HepG2 (cell line): ENCODE measurements around the gene NR1I2. TPM values are rescaled to one million over a fixed set of nuclear protein-coding genes. Genes with fewer than 3 reads are reported as not detected.

Experiments
- ATAC-seq: fragments of 200-7000 bp; cut with Tn5 transposase; 3 replicates; pipeline ENCODE4 v1.9.1; 2020; ENCODE audit warnings: mild to moderate bottlenecking, moderate library complexity
- BruUV-seq: library from RNA; stranded (reverse); fragments of 400-500 nt; replicated peaks from 2 replicates; lab custom pipeline; 2021; lab: Mats Ljungman, UMichigan
- CTCF ChIA-PET: fragments of 300-600 bp; formaldehyde crosslinking; extraction: SDS; loops from one replicate; lab custom pipeline; 2021; ENCODE audit warnings: low total read pairs, inconsistent platforms, low intra/inter-chr PET ratio; lab: Yijun Ruan, JAX
- POLR2A ChIA-PET: fragments of 350-600 bp; sonication (Branson Sonifier 250); formaldehyde crosslinking; loops from one replicate; lab custom pipeline; 2020; ENCODE audit warnings: antibody characterized with exemption, inconsistent platforms; lab: Yijun Ruan, JAX
- DNase-seq: peaks from one replicate; pipeline ENCODE4 v3.0.0-alpha.2; 2015; ENCODE audit warnings: low spot score
- FAIRE-seq: peaks from 3 replicates; lab custom pipeline; 2011; peaks lifted over from hg19 to GRCh38; lab: Jason Lieb, UNC
- H2AFZ ChIP-seq: one replicate; pipeline ENCODE4 v1.6.1; 2011; ENCODE audit warnings: low read length, inconsistent platforms
- H3K27ac ChIP-seq: fragments of 300-600 bp; 3 replicates; pipeline ENCODE4 v1.8.0; 2011; ENCODE audit warnings: mixed run types, mild to moderate bottlenecking, mixed read lengths, low read length, inconsistent platforms; ENCODE audit not compliant: insufficient read depth; ENCODE audit errors: extremely low read length
- H3K27me3 ChIP-seq, 2 experiments: fragments of 200-600 bp in 1 of 2; 2 replicates in 1 of 2; 3 replicates in 1 of 2; pipeline versions ENCODE4 v1.6.0 to v1.8.0; 2011; ENCODE audit warnings: low read length in 2 of 2, mild to moderate bottlenecking in 2 of 2, moderate library complexity in 2 of 2, inconsistent platforms in 1 of 2; ENCODE audit not compliant: insufficient read depth in 2 of 2, control insufficient read depth in 1 of 2
- H3K36me3 ChIP-seq, 2 experiments: fragments of 200-600 bp in 1 of 2; replicated peaks in 1 of 2; 2 replicates in 1 of 2; 3 replicates in 1 of 2; pipeline versions ENCODE4 v1.5.1 to v1.8.0; 2011; ENCODE audit warnings: low read length in 2 of 2, inconsistent platforms in 1 of 2; ENCODE audit not compliant: insufficient read depth in 2 of 2, control insufficient read depth in 1 of 2
- H3K4me1 ChIP-seq: 2 replicates; pipeline ENCODE4 v1.5.1; 2012; ENCODE audit warnings: low read length, inconsistent platforms; ENCODE audit not compliant: insufficient read depth
- H3K4me2 ChIP-seq: 2 replicates; pipeline ENCODE4 v1.6.0; 2011; ENCODE audit warnings: low read depth, low read length, inconsistent platforms
- H3K4me3 ChIP-seq, 3 experiments: fragments of 200-600 bp in 1 of 3; sonication (generic), shearing (Covaris generic) in 1 of 3; replicated peaks in 1 of 3; 2 replicates each; pipeline ENCODE4 v1.5.1; 2011 to 2016; ENCODE audit warnings: low read length in 3 of 3, inconsistent platforms in 2 of 3, low read depth in 2 of 3, mild to moderate bottlenecking in 2 of 3, control low read depth in 1 of 3, mixed read lengths in 1 of 3; ENCODE audit not compliant: insufficient read depth in 1 of 3
- H3K79me2 ChIP-seq: one replicate; pipeline ENCODE4 v1.6.1; 2011; ENCODE audit warnings: low read length, inconsistent platforms; ENCODE audit not compliant: insufficient read depth
- H3K9ac ChIP-seq: 2 replicates; pipeline ENCODE4 v1.6.0; 2011; ENCODE audit warnings: mild to moderate bottlenecking, low read depth, low read length, inconsistent platforms; ENCODE audit not compliant: insufficient read depth
- H3K9me3 ChIP-seq: 2 replicates; pipeline ENCODE4 v1.5.1; 2012; ENCODE audit warnings: mild to moderate bottlenecking, low read length
- H4K20me1 ChIP-seq: 2 replicates; pipeline ENCODE4 v1.6.0; 2011; ENCODE audit warnings: inconsistent platforms, mild to moderate bottlenecking, low read length, moderate library complexity; ENCODE audit not compliant: insufficient read depth
- ARID3A ChIP-seq: IDR thresholded peaks from 2 replicates; pipeline ENCODE4 v1.6.1; 2012; ENCODE audit warnings: low read depth, low read length, improper control_type of control experiment
- ASH2L ChIP-seq: fragments of 300-600, 200-600 bp; sonication (generic); IDR thresholded peaks from 2 replicates; pipeline ENCODE4 v1.7.0; 2017; ENCODE audit warnings: low read depth, mild to moderate bottlenecking, moderate library complexity, mixed read lengths, low read length; ENCODE audit not compliant: insufficient read length
- GMEB1 ChIP-seq: sonication (generic); formaldehyde crosslinking; IDR thresholded peaks from 2 replicates; pipeline ENCODE4 v1.5.1; 2020; ENCODE audit warnings: missing genetic modification reagents, mild to moderate bottlenecking, borderline replicate concordance
- PRDM10 ChIP-seq: sonication (generic); formaldehyde crosslinking; IDR thresholded peaks from 2 replicates; pipeline ENCODE4 v1.4.0; 2020; ENCODE audit warnings: low read depth, missing genetic modification reagents
- SKIL ChIP-seq: sonication (generic); formaldehyde crosslinking; IDR thresholded peaks from 2 replicates; pipeline ENCODE4 v1.8.0; 2022; ENCODE audit warnings: missing genetic modification reagents, mild to moderate bottlenecking, moderate library complexity, borderline replicate concordance
- SRF ChIP-seq: IDR thresholded peaks from 2 replicates; pipeline ENCODE4 v1.6.1; 2011; ENCODE audit warnings: mild to moderate bottlenecking, low read depth, low read length, moderate library complexity
- TEF ChIP-seq: sonication (generic); formaldehyde crosslinking; IDR thresholded peaks from 2 replicates; pipeline ENCODE4 v1.5.0; 2020; ENCODE audit warnings: missing genetic modification reagents
- TSC22D2 ChIP-seq: sonication (generic); formaldehyde crosslinking; IDR thresholded peaks from 2 replicates; pipeline ENCODE4 v1.5.1; 2020; ENCODE audit warnings: missing genetic modification reagents, mild to moderate bottlenecking, borderline replicate concordance
- ZFY ChIP-seq: sonication (generic); formaldehyde crosslinking; IDR thresholded peaks from 2 replicates; pipeline ENCODE4 v1.4.0; 2020; ENCODE audit warnings: missing genetic modification reagents
- ZNF33A ChIP-seq: sonication (generic); formaldehyde crosslinking; IDR thresholded peaks from 2 replicates; pipeline ENCODE4 v1.5.1; 2020; ENCODE audit warnings: missing genetic modification reagents, mild to moderate bottlenecking, moderate library complexity, borderline replicate concordance
- WGBS: methylation state at CpG from one replicate; pipeline ENCODE4 v1.1.6; 2017; ENCODE audit warnings: low lambda C conversion rate; 5-methylcytosine and 5-hydroxymethylcytosine counted together
- in situ Hi-C: cut with HindIII; loops from 2 replicates; pipeline ENCODE4 v1.10.0; 2017; ENCODE audit warnings: low pct_unique_long_range_greater_than_20kb; ENCODE audit not compliant: extremely low pct_ligation_motif_present
- intact Hi-C: fragments of 100-400 bp; cut with micrococcal nuclease; formaldehyde crosslinking; loops from one replicate; pipeline ENCODE4 v1.10.0; 2022; ENCODE audit not compliant: unreplicated experiment
- polyA plus RNA-seq, 8 experiments: library from polyadenylated mRNA; depleted of rRNA in 3 of 8; stranded (reverse) in 7 of 8; unstranded in 1 of 8; fragments of >200 nt; fragmentation: Illumina TruSeq in 4 of 8; extraction: Trizol in 4 of 8; gene quantifications; 2 replicates each; pipeline versions ENCODE4 v1.2.1 to v1.2.3, GENCODE V29; 2011 to 2016; ENCODE audit warnings: low read depth in 4 of 8, missing spikeins in 1 of 8, mixed read lengths in 1 of 8; ENCODE audit not compliant: insufficient read depth in 1 of 8
- total RNA-seq, 5 experiments: library from RNA; depleted of rRNA; stranded (reverse); fragments of >200 nt; fragmentation: Illumina TruSeq; extraction: Trizol; gene quantifications; 2 replicates each; pipeline ENCODE4 v1.2.3, GENCODE V29; 2016; ENCODE audit warnings: low read depth in 1 of 5

Gene NR1I2
- total and polyA plus RNA-seq, 2 of the 13 experiments (the other 11 are each of a cell fraction or from before 2014, with no cell fraction given), result 8.8 to 13.4 TPM

- ATAC-seq, result no peak
- no peak for DNase-seq
- in situ Hi-C loops, result no loop called here
- WGBS, result 87% methylated on average over 2 of the region's 2 CpGs
- intact Hi-C loops, result loop anchor here (5.0 kb wide), 2 partner anchors 38 to 103 kb away; partner anchors contain the start of gene NR1I2
- no peak overlapping the region for H3K9ac ChIP-seq
- H2AFZ ChIP-seq, result no peak overlapping the region
- no TSS peak for BruUV-seq
- H3K36me3 ChIP-seq, result peaks cover 1 to 3% of the 10 kb centered on the region in 2 experiments; a peak in 2 of 5 replicates
- H3K4me2 ChIP-seq, result no peak overlapping the region
- H3K27ac ChIP-seq, result no peak overlapping the region
- H3K4me3 ChIP-seq, result no peak overlapping the region
- CTCF ChIA-PET, result no interaction called here
- H4K20me1 ChIP-seq, result no peaks in the 10 kb centered on the region
- peaks cover 12% of the 10 kb centered on the region for H3K4me1 ChIP-seq
- POLR2A ChIA-PET, result no interaction called here
- no peaks in the 10 kb centered on the region for H3K27me3 ChIP-seq
- H3K79me2 ChIP-seq, result no peaks in the 10 kb centered on the region
- no peak for FAIRE-seq
- no peaks in the 10 kb centered on the region for H3K9me3 ChIP-seq
- TF ChIP-seq PRDM10 (CRISPR knock-in tag), result no peak
- TF ChIP-seq TSC22D2 (CRISPR knock-in tag), result no peak
- no peak for TF ChIP-seq SKIL
- TF ChIP-seq ZFY (CRISPR knock-in tag), result no peak
- no peak for TF ChIP-seq ASH2L
- TF ChIP-seq SRF, result no peak
- TF ChIP-seq ARID3A, result no peak
- TF ChIP-seq TEF, result no peak
- TF ChIP-seq ZNF33A (CRISPR knock-in tag), result no peak
- TF ChIP-seq GMEB1 (CRISPR knock-in tag), result no peak
Measured at GRCh38 chr3:119819806-119820205, 37.9 kb downstream of the NR1I2 start.
